Common myeloid progenitor, CD34-positive (primary cell): ENCODE measurements around the gene ANKRD42.

Experiments used
- CTCF ChIA-PET: fragments of 350-600 bp; sonication (Branson Sonifier 250); formaldehyde crosslinking; loops from one replicate; lab custom pipeline; 2021; ENCODE audit warnings: antibody characterized with exemption; lab: Charles Lee
- POLR2A ChIA-PET: fragments of 350-600 bp; sonication (Branson Sonifier 250); formaldehyde crosslinking; loops from one replicate; lab custom pipeline; 2021; ENCODE audit warnings: antibody characterized with exemption; lab: Charles Lee
- DNase-seq, 3 donors: peaks; one replicate each; pipeline versions ENCODE4 v3.0.0 to v3.0.0-alpha.2; 2013
- H3K27ac ChIP-seq, 2 experiments: 1 replicate in 1 of 2; 2 replicates in 1 of 2; pipeline ENCODE4 v1.7.0; 2013; ENCODE audit warnings: inconsistent platforms in 2 of 2, low read length in 2 of 2, mild to moderate bottlenecking in 2 of 2, low read depth in 1 of 2, moderate library complexity in 1 of 2; ENCODE audit not compliant: severe bottlenecking in 2 of 2, insufficient read depth in 1 of 2, poor library complexity in 1 of 2
- H3K27me3 ChIP-seq, 5 experiments: replicated peaks in 2 of 5; 1 replicate in 3 of 5; 2 replicates in 2 of 5; pipeline versions ENCODE4 v1.6.1 to v1.7.0; 2013; ENCODE audit warnings: low read length in 4 of 5, mild to moderate bottlenecking in 2 of 5, moderate library complexity in 2 of 5, inconsistent platforms in 1 of 5; ENCODE audit not compliant: insufficient read depth in 5 of 5, control insufficient read depth in 4 of 5
- H3K36me3 ChIP-seq, 4 experiments: 1 replicate in 2 of 4; 2 replicates in 2 of 4; pipeline versions ENCODE4 v1.6.1 to v1.7.0; 2013; ENCODE audit warnings: low read length in 3 of 4, control low read depth in 1 of 4, mild to moderate bottlenecking in 1 of 4; ENCODE audit not compliant: control insufficient read depth in 4 of 4, insufficient read depth in 4 of 4
- H3K4me1 ChIP-seq, 4 experiments: 1 replicate in 3 of 4; 2 replicates in 1 of 4; pipeline versions ENCODE4 v1.6.1 to v1.7.1; 2013; ENCODE audit warnings: low read length in 3 of 4, mild to moderate bottlenecking in 3 of 4, control low read depth in 1 of 4, inconsistent platforms in 1 of 4, moderate library complexity in 1 of 4; ENCODE audit not compliant: control insufficient read depth in 4 of 4, insufficient read depth in 4 of 4; ENCODE audit errors: control extremely low read depth in 1 of 4
- H3K4me3 ChIP-seq, 7 experiments: 1 replicate in 4 of 7; 2 replicates in 3 of 7; pipeline versions ENCODE4 v1.5.1 to v1.7.0; 2013; ENCODE audit warnings: mild to moderate bottlenecking in 7 of 7, low read length in 6 of 7, moderate library complexity in 6 of 7, inconsistent platforms in 2 of 7, low read depth in 2 of 7, control low read depth in 1 of 7; ENCODE audit not compliant: insufficient read depth in 4 of 7, control insufficient read depth in 1 of 7; ENCODE audit errors: extremely low read depth in 1 of 7
- H3K9me3 ChIP-seq, 5 experiments: 1 replicate in 4 of 5; 2 replicates in 1 of 5; pipeline versions ENCODE4 v1.6.1 to v1.7.1; 2013; ENCODE audit warnings: low read length in 4 of 5, mild to moderate bottlenecking in 2 of 5, inconsistent platforms in 1 of 5, low read depth in 1 of 5, moderate library complexity in 1 of 5; ENCODE audit not compliant: control insufficient read depth in 4 of 5, insufficient read depth in 2 of 5; ENCODE audit errors: control extremely low read depth in 1 of 5
- WGBS: methylation state at CpG from one replicate; pipeline ENCODE4 v1.1.5; 2013; ENCODE audit not compliant: insufficient coverage; 5-methylcytosine and 5-hydroxymethylcytosine counted together

The ANKRD42 gene

DNA sequence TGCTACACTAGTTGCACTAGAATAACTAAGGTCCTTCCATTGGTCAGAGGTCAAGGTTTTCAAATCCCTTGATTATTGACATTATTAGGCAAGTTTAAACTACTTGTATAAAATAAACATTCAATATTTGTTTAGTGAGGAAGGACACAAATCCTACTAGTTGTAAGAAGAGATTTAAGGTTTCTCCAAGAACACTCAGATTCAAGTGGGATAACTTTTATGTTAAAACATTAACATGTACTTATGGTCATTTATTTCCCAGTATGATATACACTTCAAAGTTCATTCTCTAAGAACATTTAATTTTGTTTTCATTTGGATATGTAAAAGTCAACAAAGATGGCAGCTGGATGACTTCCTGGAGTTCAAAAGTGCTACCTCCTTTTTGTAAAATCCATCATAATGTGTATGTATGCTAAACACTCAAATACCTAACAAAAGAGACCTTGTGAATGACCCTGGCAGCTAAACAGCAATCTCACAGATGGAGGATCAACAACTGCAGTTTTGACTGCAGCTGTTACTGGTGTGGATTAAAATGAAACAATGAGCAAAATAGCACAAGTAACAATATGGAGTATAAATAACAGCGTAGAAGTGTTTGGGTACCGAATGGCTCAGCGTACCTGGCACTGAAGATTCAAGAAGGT is 91.1 kb downstream of the ANKRD42 start:
- peak in 2 of 3 donors; percentile 9 to 22 for DNase-seq
- peaks cover 0 to 5% (median 2%) of the 10 kb centered on the region in 4 experiments for H3K36me3 ChIP-seq
- peaks cover 7 to 29% (median 14%) of the 10 kb centered on the region in 4 experiments for H3K4me1 ChIP-seq
- H3K27me3 ChIP-seq = no peaks in the 10 kb centered on the region
- H3K27ac ChIP-seq = peak overlapping the region; percentile 96 to 98
- no peaks in the 10 kb centered on the region for H3K9me3 ChIP-seq
- peak overlapping the region in 6 of 7 experiments; percentile 88 to 99 (median 96) for H3K4me3 ChIP-seq
- CTCF ChIA-PET = interaction anchor here (1.0 to 1.7 kb wide), 2 partner anchors 8 to 583 kb away, joined by 3 to 6 read pairs; no protein-coding TSS in a partner anchor
- 19% methylated on average over 3 of the region's 3 CpGs for WGBS
- POLR2A ChIA-PET = no interaction called here

DNA sequence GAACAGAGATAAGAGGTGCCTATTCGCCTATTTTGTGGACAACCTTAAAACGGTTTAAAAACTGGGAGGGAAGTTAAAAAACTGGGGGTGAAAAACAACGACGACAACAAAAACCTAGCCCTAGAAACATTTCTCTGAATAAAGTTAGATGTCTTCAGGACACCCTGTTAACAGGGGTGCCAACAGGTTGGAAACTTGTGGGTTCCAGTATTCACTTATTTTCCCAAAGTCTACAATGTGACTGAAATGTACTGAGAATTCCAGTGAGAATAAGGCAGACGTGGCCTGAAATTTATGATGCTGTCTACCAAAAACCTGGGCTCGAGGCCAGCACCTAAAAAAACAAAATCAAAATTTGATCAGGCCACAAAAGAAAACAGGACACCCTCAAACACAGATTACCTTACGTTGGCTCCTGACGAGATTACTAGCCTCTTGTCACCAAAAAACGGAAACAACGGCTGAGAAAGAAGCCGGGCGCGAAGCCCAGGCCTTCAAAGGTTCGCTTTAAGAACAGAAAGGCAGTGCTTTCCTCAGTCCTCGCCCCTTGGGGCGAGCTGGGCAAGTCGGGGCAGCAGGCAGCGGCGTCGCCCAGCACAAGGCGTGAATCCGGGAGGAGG is 91.7 kb downstream of the ANKRD42 start:
- no peaks in the 10 kb centered on the region for H3K9me3 ChIP-seq

DNA sequence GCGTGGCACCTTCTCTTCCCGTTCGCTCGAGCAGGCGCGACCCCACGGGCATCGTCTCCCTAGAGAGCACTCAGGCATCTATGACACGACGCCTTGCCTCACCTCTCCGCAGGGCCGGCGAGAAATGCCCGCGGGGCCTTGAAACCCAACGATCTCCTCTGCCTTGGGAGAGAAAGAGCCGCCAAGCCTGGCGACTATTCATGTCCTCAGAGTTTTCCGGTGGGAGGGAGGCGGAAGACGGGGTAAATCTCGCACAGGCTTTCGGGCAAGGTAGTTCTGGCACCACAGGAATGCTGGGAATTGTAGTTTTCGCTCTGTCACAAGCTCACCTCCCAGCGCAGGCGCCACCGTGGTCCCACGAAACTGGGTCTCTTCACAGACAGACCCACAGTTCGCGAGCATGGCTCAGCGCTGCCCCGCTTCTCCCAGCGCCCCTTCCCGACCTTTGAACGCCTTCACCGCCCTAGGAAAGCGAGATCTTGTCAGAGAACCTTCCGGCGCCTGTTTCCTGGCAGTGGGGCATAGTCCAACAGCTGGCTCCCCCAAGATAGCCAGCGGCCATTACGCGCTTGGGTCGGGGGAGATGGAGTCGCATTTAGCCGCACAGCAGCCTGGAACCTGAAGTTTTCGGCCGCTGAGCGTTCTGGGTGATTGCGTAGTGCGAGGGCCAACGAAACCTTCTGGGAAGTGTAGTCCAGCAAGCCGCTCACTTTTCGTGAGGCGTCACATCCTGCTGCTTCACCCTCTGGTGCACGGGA is 92.4 kb downstream of the ANKRD42 start, which contains the start of gene CCDC90B:
CCDC90B (minus strand) TSS at position 597 of the 758 bp plus-strand sequence; CDS start at position 202, 395 bp downstream.
- peak within 1 kb of the TSS; percentile 88 to 99 (median 96) for H3K4me3 ChIP-seq
- H3K27me3 ChIP-seq = no peaks in the 10 kb centered on the region
- no peaks in the 10 kb centered on the region for H3K36me3 ChIP-seq
- peaks cover 7 to 29% (median 14%) of the 10 kb centered on the region in 4 experiments for H3K4me1 ChIP-seq
- POLR2A ChIA-PET = interaction anchor here (0.6 to 1.4 kb wide), 4 partner anchors 63 to 384 kb away, joined by 3 read pairs; partner anchors contain the start of genes DDIAS and RAB30
- DNase-seq = peak; percentile 98 to 99 (median 99)
- WGBS = 0% methylated on average over 44 of the region's 55 CpGs
- peak within 1 kb of the TSS; percentile 96 to 98 for H3K27ac ChIP-seq
- H3K9me3 ChIP-seq = no peaks in the 10 kb centered on the region
- CTCF ChIA-PET = interaction anchor here (0.8 to 1.2 kb wide), 3 partner anchors 9 to 130 kb away, joined by 3 to 4 read pairs (median 3); no protein-coding TSS in a partner anchor

More for the DNA sequence above, 91.7 kb downstream of the ANKRD42 start:
- no peak for DNase-seq
- Histone ChIP-seq H3K27me3 (no peaks in the 10 kb centered on the region), H3K4me3 (peak overlapping the region; percentile 88 to 99 (median 96)), H3K4me1 (peaks cover 7 to 29% (median 14%) of the 10 kb centered on the region in 4 experiments), H3K36me3 (no peaks in the 10 kb centered on the region), H3K27ac (peak overlapping the region; percentile 96 to 98)
- WGBS = under 1% methylated on average over 19 of the region's 22 CpGs
- ChIA-PET POLR2A (interaction anchor here (1.2 to 1.4 kb wide), 3 partner anchors 127 to 384 kb away, joined by 3 read pairs; partner anchors contain the start of genes DDIAS and RAB30), CTCF (interaction anchor here (0.8 to 1.2 kb wide), 2 partner anchors 10 to 25 kb away, joined by 3 read pairs; no protein-coding TSS in a partner anchor)

DNA sequence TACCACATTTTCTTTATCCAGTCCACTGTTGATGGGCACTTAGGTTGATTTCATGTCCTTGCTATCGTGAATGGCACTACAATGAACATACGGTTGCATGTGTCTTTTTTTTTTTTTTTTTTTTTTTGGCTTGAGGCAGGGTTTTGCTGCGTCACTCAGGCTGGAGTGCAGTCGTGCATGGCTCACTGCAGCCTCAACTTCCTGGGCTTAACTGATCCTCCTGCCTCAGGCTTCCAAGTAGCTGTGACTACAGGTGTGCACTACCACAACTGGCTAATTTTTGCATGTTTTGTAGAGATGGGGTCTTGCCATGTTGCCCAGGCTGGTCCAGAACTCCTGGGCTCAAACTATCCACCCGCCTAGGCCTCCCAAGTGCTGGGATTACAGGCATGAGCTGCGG is 94.1 kb downstream of the ANKRD42 start:
- 92% methylated on average over 2 of the region's 6 CpGs for WGBS
- Histone ChIP-seq H3K36me3 (no peaks in the 10 kb centered on the region), H3K27me3 (no peaks in the 10 kb centered on the region), H3K4me1 (peaks cover 7 to 24% (median 13%) of the 10 kb centered on the region in 4 experiments), H3K9me3 (no peaks in the 10 kb centered on the region), H3K27ac (no peak overlapping the region), H3K4me3 (no peak overlapping the region)
- DNase-seq = no peak
- ChIA-PET CTCF (no interaction called here), POLR2A (interaction anchor here (0.6 kb wide), 1 partner anchor 89 kb away, joined by 3 read pairs; no protein-coding TSS in a partner anchor)

DNA sequence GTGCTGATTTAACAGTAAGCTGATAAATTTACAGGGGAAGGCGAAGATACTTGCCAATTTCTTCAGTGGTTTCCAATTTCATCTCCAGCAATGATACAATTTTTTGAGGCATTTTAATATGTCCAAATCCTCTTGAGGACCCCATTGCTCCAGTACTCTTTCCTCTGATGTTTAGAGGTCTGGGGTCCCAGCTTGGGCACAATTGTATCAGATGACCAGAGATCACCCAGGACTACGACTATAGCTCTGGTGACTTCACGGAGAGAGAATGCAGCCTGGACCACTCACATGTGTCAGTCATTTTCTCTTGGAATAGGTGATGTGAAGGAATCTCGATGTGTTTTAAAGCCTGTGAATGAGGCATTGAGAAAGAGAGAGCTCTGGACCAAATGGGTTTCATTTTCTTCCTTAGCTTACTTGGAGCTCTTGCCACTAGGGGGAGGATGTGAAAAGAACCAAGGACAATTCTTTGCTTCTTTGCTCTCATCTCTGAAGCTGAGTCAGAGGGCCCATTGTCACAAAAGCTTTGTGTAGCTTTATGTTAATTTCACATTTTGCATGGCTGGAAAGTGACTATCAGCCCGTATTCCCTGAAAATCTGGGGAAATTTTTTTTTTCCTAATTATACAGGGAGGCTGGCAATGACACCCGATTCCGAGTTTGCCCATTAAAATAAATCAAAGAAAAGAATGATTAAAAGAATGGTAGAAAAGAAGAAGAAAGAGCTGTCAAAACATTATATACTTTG is 99.4 kb downstream of the ANKRD42 start:
- peak; percentile 61 to 81 (median 78) for DNase-seq
- Histone ChIP-seq H3K27me3 (no peaks in the 10 kb centered on the region), H3K36me3 (no peaks in the 10 kb centered on the region), H3K27ac (no peak overlapping the region), H3K4me3 (peak overlapping the region in 3 of 7 experiments; percentile 25 to 67 (median 50)), H3K9me3 (no peaks in the 10 kb centered on the region), H3K4me1 (no peaks in the 10 kb centered on the region)
- ChIA-PET CTCF (interaction anchor here (0.9 to 4.9 kb wide), 15 partner anchors 9 to 1226 kb away, joined by 3 to 24 read pairs (median 5); partner anchors contain the start of gene DDIAS), POLR2A (interaction anchor here (1.0 kb wide), 1 partner anchor 527 kb away, joined by 4 read pairs; no protein-coding TSS in a partner anchor)
- WGBS = 39% methylated on average over 3 of the region's 7 CpGs

DNA sequence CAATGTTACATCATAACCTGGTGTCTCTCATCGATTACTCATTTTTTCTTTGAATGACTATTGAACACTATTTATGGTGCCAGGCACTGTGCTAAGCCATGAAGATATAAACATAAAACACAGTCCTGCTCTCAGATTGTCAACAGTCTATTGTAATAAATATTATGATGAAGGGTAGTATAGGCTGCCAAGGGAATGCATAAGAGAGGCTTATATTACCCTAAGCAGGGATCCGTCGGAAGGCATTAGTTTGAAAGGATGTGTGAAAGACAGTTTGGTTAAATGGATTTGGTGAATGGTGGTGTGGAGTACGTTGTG is 99.9 kb downstream of the ANKRD42 start:
- H3K36me3 ChIP-seq = no peaks in the 10 kb centered on the region
- H3K27me3 ChIP-seq = no peaks in the 10 kb centered on the region
- POLR2A ChIA-PET = no interaction called here
- DNase-seq = no peak
- H3K9me3 ChIP-seq = no peaks in the 10 kb centered on the region
- 91% methylated on average over 3 of the region's 4 CpGs for WGBS
- H3K4me1 ChIP-seq = no peaks in the 10 kb centered on the region
- no peak overlapping the region for H3K4me3 ChIP-seq
- CTCF ChIA-PET = interaction anchor here (0.9 to 4.9 kb wide), 12 partner anchors 10 to 1225 kb away, joined by 3 to 24 read pairs (median 4); partner anchors contain the start of gene DDIAS
- no peak overlapping the region for H3K27ac ChIP-seq
